Naive thymus-derived CD4-positive, alpha-beta T cell (primary cell): ENCODE measurements around the gene PACS2. TPM values are rescaled to one million over a fixed set of nuclear protein-coding genes. Genes with fewer than 3 reads are reported as not detected.
A peak's percentile ranks its signal among the peaks of the same experiment; 100 is the strongest.

Experiments used
- ATAC-seq: fragments of 150-1000 bp; cut with Tn5 transposase; 2 replicates; pipeline ENCODE4 v1.10.0; 2021; ENCODE audit warnings: mild to moderate bottlenecking, moderate library complexity
- CTCF ChIA-PET: fragments of 350-600 bp; sonication (Branson Sonifier 250); formaldehyde crosslinking; loops from one replicate; lab custom pipeline; 2021; ENCODE audit warnings: antibody characterized with exemption; lab: Charles Lee
- POLR2A ChIA-PET: fragments of 350-600 bp; sonication (Branson Sonifier 250); formaldehyde crosslinking; loops from one replicate; lab custom pipeline; 2021; ENCODE audit warnings: antibody characterized with exemption, inconsistent platforms; lab: Charles Lee
- DNase-seq, 9 donors: peaks; one replicate each; pipeline versions ENCODE4 v3.0.0 to v3.0.0-alpha.2; 2020 to 2022; ENCODE audit warnings: mixed read lengths in 1 of 9
- H3K27ac ChIP-seq: one replicate; pipeline ENCODE4 v1.7.0; 2013; ENCODE audit warnings: mild to moderate bottlenecking, low read depth, low read length, moderate library complexity
- H3K27me3 ChIP-seq, 2 donors: one replicate each; pipeline ENCODE4 v1.7.0; 2013; ENCODE audit warnings: low read length in 2 of 2, mild to moderate bottlenecking in 2 of 2, moderate library complexity in 2 of 2; ENCODE audit not compliant: control insufficient read depth in 2 of 2, insufficient read depth in 2 of 2
- H3K36me3 ChIP-seq, 3 experiments: 1 replicate in 2 of 3; 2 replicates in 1 of 3; pipeline ENCODE4 v1.7.0; 2013; ENCODE audit warnings: low read length in 3 of 3, mild to moderate bottlenecking in 3 of 3, moderate library complexity in 1 of 3; ENCODE audit not compliant: insufficient read depth in 3 of 3, control insufficient read depth in 2 of 3
- H3K4me1 ChIP-seq, 2 donors: one replicate each; pipeline ENCODE4 v1.7.0; 2013; ENCODE audit warnings: low read length in 2 of 2, mild to moderate bottlenecking in 2 of 2, moderate library complexity in 1 of 2; ENCODE audit not compliant: control insufficient read depth in 2 of 2, insufficient read depth in 2 of 2
- H3K4me3 ChIP-seq: 2 replicates; pipeline ENCODE4 v1.7.0; 2013; ENCODE audit warnings: mild to moderate bottlenecking, low read length
- H3K9me3 ChIP-seq, 3 experiments: 1 replicate in 2 of 3; 2 replicates in 1 of 3; pipeline ENCODE4 v1.7.0; 2013; ENCODE audit warnings: low read length in 3 of 3; ENCODE audit not compliant: control insufficient read depth in 2 of 3
- H3K27ac Mint-ChIP-seq, 9 donors: one replicate each; pipeline ENCODE4 v1.8.0; 2020 to 2022; ENCODE audit warnings: mixed read lengths in 9 of 9, mild to moderate bottlenecking in 8 of 9, moderate library complexity in 5 of 9, inconsistent platforms in 2 of 9
- H3K27me3 Mint-ChIP-seq, 5 donors: one replicate each; pipeline ENCODE4 v1.8.0; 2021 to 2022; ENCODE audit warnings: mixed read lengths in 5 of 5, mild to moderate bottlenecking in 1 of 5
- H3K36me3 Mint-ChIP-seq, 5 donors: one replicate each; pipeline ENCODE4 v1.8.0; 2020 to 2022; ENCODE audit warnings: mixed read lengths in 5 of 5, mild to moderate bottlenecking in 3 of 5, inconsistent platforms in 1 of 5
- H3K4me1 Mint-ChIP-seq, 7 donors: one replicate each; pipeline ENCODE4 v1.8.0; 2020 to 2022; ENCODE audit warnings: mixed read lengths in 7 of 7, mild to moderate bottlenecking in 3 of 7, inconsistent platforms in 1 of 7
- H3K4me3 Mint-ChIP-seq, 10 donors: one replicate each; pipeline ENCODE4 v1.8.0; 2020 to 2022; ENCODE audit warnings: mild to moderate bottlenecking in 10 of 10, mixed read lengths in 10 of 10, moderate library complexity in 6 of 10, inconsistent platforms in 2 of 10
- H3K9me3 Mint-ChIP-seq, 11 donors: one replicate each; pipeline ENCODE4 v1.8.0; 2020 to 2022; ENCODE audit warnings: mixed read lengths in 11 of 11, mild to moderate bottlenecking in 4 of 11, inconsistent platforms in 1 of 11, moderate library complexity in 1 of 11
- intact Hi-C, 2 donors: fragments of 100-400 bp; cut with micrococcal nuclease; formaldehyde crosslinking; loops; one replicate each; pipeline ENCODE4 v1.15.1; 2023
- polyA plus RNA-seq, 2 donors: library from polyadenylated mRNA; unstranded; fragments of 300-500 nt; fragmentation: Illumina TruSeq; gene quantifications; one replicate each; pipeline ENCODE4 v1.2.3, GENCODE V29; 2021
- total RNA-seq, 6 experiments: library from RNA in 5 of 6; stranded (reverse) in 5 of 6; gene quantifications; 1 replicate in 5 of 6; 2 replicates in 1 of 6; pipeline ENCODE4 v1.2.3 and lab custom pipeline; 2021 to 2026

The PACS2 gene
- total and polyA plus RNA-seq, 7 experiments from 2014 or later: 1.5 to 75.4 (median 69.2) TPM

DNA sequence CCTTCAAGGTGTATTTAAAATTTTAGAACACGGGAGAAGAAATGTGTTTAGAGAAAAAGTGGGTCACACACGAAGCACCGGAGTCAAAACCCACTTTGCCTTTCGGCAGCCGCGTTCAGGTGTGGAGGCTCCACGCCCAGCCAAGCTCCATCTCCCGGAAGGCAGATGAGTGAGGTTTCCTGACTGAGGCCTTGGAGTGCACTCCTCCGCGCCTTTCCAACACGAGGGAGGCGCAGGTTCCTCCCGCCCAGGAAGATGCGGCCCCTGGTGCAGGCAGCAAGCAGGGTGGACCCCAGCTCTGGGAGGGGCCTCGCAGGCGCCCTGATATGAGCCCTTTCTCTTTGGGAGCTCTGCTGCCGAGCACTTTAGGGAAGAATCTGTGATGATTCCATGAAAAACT lies 127.6 kb downstream of the PACS2 start:
- ATAC-seq: no peak
- Histone ChIP-seq H3K4me3 (no peak overlapping the region), H3K4me1 (no peaks in the 10 kb centered on the region), H3K27me3 (no peaks in the 10 kb centered on the region), H3K27ac (no peak overlapping the region), H3K36me3 (peaks cover 0 to 39% (median 0%) of the 10 kb centered on the region in 3 experiments), H3K9me3 (no peaks in the 10 kb centered on the region)
- Mint-ChIP-seq H3K4me3 (no peak overlapping the region), H3K4me1 (peaks cover 0 to 5% (median 0%) of the 10 kb centered on the region in 7 donors), H3K9me3 (peaks cover 0 to 2% (median 0%) of the 10 kb centered on the region in 11 donors), H3K27ac (no peak overlapping the region), H3K27me3 (no peaks in the 10 kb centered on the region), H3K36me3 (peaks cover 0 to 4% (median 2%) of the 10 kb centered on the region in 5 donors)
- no peak for DNase-seq
- CTCF ChIA-PET: no interaction called here
- POLR2A ChIA-PET: no interaction called here
- intact Hi-C loops: no loop called here

DNA sequence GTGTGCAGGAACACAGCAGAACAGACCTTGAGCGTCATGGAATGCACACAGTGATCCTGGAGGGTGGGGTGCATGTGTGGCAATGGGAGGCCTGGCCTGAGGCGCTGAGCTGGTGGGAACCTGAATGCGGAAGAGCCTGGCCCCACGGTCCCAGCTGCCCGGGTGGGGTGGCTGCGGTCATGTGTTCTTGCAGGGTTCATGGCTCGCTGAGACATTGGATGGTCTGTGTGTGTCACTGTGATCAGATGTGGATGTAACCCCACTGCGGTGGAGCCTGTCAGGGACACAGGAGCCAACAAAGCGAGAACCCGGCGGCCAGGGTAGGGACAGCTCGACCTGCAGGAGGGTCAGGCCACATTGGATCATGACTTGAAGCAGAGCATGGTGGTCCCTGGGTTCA lies 128.3 kb downstream of the PACS2 start:
- Mint-ChIP-seq H3K36me3 (peaks cover 0 to 4% (median 2%) of the 10 kb centered on the region in 5 donors), H3K4me1 (peaks cover 0 to 5% (median 0%) of the 10 kb centered on the region in 7 donors), H3K27me3 (no peaks in the 10 kb centered on the region), H3K9me3 (peaks cover 0 to 2% (median 0%) of the 10 kb centered on the region in 11 donors), H3K27ac (no peak overlapping the region), H3K4me3 (no peak overlapping the region)
- DNase-seq: no peak
- H3K27ac ChIP-seq: no peak overlapping the region
- ATAC-seq: no peak
- no peaks in the 10 kb centered on the region for H3K27me3 ChIP-seq
- peaks cover 0 to 35% (median 0%) of the 10 kb centered on the region in 3 experiments for H3K36me3 ChIP-seq
- no peaks in the 10 kb centered on the region for H3K4me1 ChIP-seq
- ChIA-PET POLR2A (interaction anchor here (1.1 kb wide), 1 partner anchor 137 kb away, joined by 3 read pairs; no protein-coding TSS in a partner anchor), CTCF (no interaction called here)
- no peak overlapping the region for H3K4me3 ChIP-seq
- intact Hi-C loops: no loop called here
- no peaks in the 10 kb centered on the region for H3K9me3 ChIP-seq

DNA sequence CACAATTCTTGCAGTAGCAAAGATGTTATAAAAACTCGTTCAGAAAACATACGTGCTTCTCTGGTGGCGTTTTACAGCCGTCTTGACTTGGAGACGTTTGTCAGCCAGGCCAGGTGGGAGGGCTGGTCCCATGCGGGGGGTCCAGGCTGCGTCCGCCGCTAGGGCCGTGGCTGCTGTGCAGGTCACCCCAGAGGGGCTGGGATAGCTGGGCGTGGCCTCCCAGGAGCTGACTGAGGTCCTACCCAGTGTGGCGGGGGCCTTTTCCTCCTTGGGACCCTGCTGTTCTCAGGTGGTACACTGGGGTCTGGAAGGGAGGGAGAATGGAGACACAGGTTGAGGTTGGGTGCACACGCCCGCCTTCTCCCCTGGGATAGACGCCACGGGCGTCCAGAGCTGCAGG lies 130.3 kb downstream of the PACS2 start:
- H3K36me3 Mint-ChIP-seq: peaks cover 0 to 4% (median 2%) of the 10 kb centered on the region in 5 donors
- H3K9me3 Mint-ChIP-seq: peaks cover 0 to 2% (median 0%) of the 10 kb centered on the region in 11 donors
- H3K4me3 Mint-ChIP-seq: no peak overlapping the region
- H3K27me3 Mint-ChIP-seq: no peaks in the 10 kb centered on the region
- ATAC-seq (no peak), DNase-seq (no peak)
- Histone ChIP-seq H3K27me3 (no peaks in the 10 kb centered on the region), H3K36me3 (peaks cover 0 to 25% (median 0%) of the 10 kb centered on the region in 3 experiments), H3K4me3 (no peak overlapping the region), H3K9me3 (no peaks in the 10 kb centered on the region), H3K27ac (no peak overlapping the region), H3K4me1 (no peaks in the 10 kb centered on the region)
- H3K4me1 Mint-ChIP-seq: peaks cover 0 to 5% (median 0%) of the 10 kb centered on the region in 7 donors
- intact Hi-C loops: no loop called here
- no peak overlapping the region for H3K27ac Mint-ChIP-seq
- CTCF ChIA-PET: no interaction called here
- POLR2A ChIA-PET: no interaction called here

DNA sequence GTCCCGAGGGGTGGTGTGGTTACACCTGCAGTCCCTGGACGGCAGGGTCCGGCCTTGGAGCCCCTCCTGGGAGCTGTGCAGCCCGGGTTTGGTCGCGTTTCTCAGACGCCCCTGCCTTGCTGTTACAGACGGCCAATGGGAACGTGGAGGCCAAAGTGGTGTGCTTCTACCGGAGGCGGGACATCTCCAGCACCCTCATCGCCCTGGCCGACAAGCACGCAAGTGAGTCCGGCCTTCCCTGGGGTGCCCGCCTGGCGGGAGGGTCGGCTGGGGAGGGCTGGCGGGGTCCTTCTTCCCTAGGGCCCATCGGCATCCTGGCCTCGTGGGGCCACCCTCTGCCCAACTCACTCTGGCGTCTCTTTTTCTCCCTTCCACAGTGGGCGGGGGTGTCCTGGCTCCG lies 130.7 kb downstream of the PACS2 start:
- H3K4me1 Mint-ChIP-seq: peaks cover 0 to 5% (median 0%) of the 10 kb centered on the region in 7 donors
- CTCF ChIA-PET: no interaction called here
- no peaks in the 10 kb centered on the region for H3K4me1 ChIP-seq
- H3K27ac Mint-ChIP-seq: no peak overlapping the region
- no peaks in the 10 kb centered on the region for H3K27me3 Mint-ChIP-seq
- ATAC-seq (no peak), DNase-seq (no peak)
- H3K27me3 ChIP-seq: no peaks in the 10 kb centered on the region
- no peak overlapping the region for H3K27ac ChIP-seq
- H3K4me3 ChIP-seq: no peak overlapping the region
- POLR2A ChIA-PET: no interaction called here
- peaks cover 0 to 27% (median 0%) of the 10 kb centered on the region in 3 experiments for H3K36me3 ChIP-seq
- no peaks in the 10 kb centered on the region for H3K9me3 ChIP-seq
- intact Hi-C loops: no loop called here
- peaks cover 0 to 4% (median 2%) of the 10 kb centered on the region in 5 donors for H3K36me3 Mint-ChIP-seq
- H3K4me3 Mint-ChIP-seq: no peak overlapping the region
- peaks cover 0 to 2% (median 0%) of the 10 kb centered on the region in 11 donors for H3K9me3 Mint-ChIP-seq

DNA sequence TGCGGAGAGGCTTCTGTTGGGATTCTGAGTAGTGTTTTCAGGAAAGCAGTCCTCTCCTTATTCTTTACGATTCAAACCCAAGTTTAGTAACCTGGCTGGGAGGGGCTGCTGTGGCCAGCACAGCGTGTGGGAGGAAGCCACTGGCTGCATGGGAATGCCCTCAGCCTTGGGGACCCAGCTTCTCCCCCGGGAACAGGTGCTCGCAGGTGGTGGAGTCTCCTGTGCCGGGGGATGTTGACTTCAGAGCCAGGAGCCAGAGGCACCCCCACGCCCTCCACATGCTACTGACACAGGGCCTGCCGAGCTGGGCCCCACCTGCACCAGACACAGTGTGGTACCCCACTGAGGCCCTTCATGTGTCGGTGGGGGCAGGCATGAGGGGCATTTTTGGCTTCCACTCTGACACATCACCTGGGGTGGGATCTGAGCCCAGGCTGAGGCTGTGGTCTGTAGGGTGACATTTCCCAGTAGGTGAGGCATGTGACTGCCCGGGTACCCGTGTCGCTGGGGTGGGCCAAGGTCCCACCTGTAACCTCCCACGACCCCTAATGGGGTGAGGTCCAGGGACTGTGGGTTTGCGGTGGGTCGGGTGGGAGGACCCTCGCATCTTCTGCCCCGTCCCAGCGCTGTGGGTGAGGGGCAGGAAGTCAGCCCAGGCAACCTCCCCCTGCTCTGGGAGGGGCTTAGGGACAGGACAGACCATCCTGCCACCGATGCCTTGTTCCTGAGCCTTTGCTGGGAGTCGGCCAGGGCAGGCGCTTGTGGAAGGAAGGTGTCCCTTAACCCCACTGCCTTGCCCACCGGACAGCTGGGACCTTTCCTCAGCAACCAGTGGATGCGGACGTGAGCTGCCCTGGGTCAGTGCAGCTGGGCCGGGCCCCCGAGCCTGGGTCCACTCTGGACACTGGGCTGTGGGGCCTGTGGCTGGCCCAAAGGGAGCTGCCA lies 131.6 kb downstream of the PACS2 start:
- Histone ChIP-seq H3K36me3 (peaks cover 0 to 28% (median 0%) of the 10 kb centered on the region in 3 experiments), H3K27ac (no peak overlapping the region), H3K4me1 (no peaks in the 10 kb centered on the region), H3K4me3 (no peak overlapping the region), H3K9me3 (no peaks in the 10 kb centered on the region), H3K27me3 (no peaks in the 10 kb centered on the region)
- ATAC-seq (no peak), DNase-seq (no peak)
- H3K9me3 Mint-ChIP-seq: peaks cover 0 to 2% (median 0%) of the 10 kb centered on the region in 11 donors
- H3K4me3 Mint-ChIP-seq: no peak overlapping the region
- peaks cover 0 to 5% (median 0%) of the 10 kb centered on the region in 7 donors for H3K4me1 Mint-ChIP-seq
- intact Hi-C loops: no loop called here
- CTCF ChIA-PET: interaction anchor here (0.6 to 1.1 kb wide), 2 partner anchors 44 to 144 kb away, joined by 3 to 5 read pairs; no protein-coding TSS in a partner anchor
- POLR2A ChIA-PET: no interaction called here
- H3K27me3 Mint-ChIP-seq: no peaks in the 10 kb centered on the region
- H3K27ac Mint-ChIP-seq: peak overlapping the region in 1 of 9 donors; percentile 54
- peaks cover 0 to 4% (median 2%) of the 10 kb centered on the region in 5 donors for H3K36me3 Mint-ChIP-seq

DNA sequence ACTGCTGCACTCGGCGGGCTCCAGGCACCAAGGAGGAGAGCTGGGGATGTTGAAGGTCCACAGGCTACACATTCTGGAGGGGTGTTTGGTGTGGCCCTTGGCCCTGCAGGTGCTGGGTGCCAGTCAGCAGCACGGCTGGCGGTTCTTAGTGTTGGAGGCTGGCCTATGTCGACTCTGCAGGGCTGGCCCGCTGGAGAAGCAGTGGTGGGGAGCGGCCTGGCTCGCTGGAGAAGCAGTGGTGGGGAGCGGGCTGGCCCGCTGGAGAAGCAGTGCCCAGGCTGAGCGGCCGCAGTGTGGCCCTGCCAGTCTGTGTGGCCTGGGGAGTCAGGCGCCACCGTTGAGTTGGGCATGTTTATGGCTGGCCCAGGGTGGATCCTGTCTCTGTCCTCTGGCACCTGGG lies 132.4 kb downstream of the PACS2 start:
- Mint-ChIP-seq H3K4me3 (no peak overlapping the region), H3K27me3 (no peaks in the 10 kb centered on the region), H3K9me3 (no peaks in the 10 kb centered on the region), H3K27ac (peak overlapping the region in 1 of 9 donors; percentile 54), H3K36me3 (peaks cover 0 to under 1% (median 0%) of the 10 kb centered on the region in 5 donors), H3K4me1 (peaks cover 0 to 2% (median 0%) of the 10 kb centered on the region in 7 donors)
- CTCF ChIA-PET: interaction anchor here (0.6 to 1.1 kb wide), 3 partner anchors 10 to 145 kb away, joined by 3 to 5 read pairs (median 4); no protein-coding TSS in a partner anchor
- no peaks in the 10 kb centered on the region for H3K9me3 ChIP-seq
- intact Hi-C loops: no loop called here
- DNase-seq (no peak), ATAC-seq (no peak)
- POLR2A ChIA-PET: interaction anchor here (1.2 kb wide), 1 partner anchor 43 kb away, joined by 4 read pairs; no protein-coding TSS in a partner anchor
- no peak overlapping the region for H3K4me3 ChIP-seq
- no peak overlapping the region for H3K27ac ChIP-seq
- no peaks in the 10 kb centered on the region for H3K4me1 ChIP-seq
- H3K36me3 ChIP-seq: peaks cover 0 to 33% (median 0%) of the 10 kb centered on the region in 3 experiments
- no peaks in the 10 kb centered on the region for H3K27me3 ChIP-seq
